PFSK-1 (cell line): ENCODE measurements around the gene CTTNBP2.

Experiments used
- FOXP2 ChIP-seq: optimal IDR thresholded peaks from 2 replicates; pipeline ENCODE3; 2011; ENCODE audit warnings: borderline replicate concordance, control low read depth, inconsistent platforms; ENCODE audit not compliant: insufficient read depth; ENCODE audit errors: extremely low read length, extremely low read depth
- POLR2AphosphoS5 ChIP-seq: IDR thresholded peaks from 2 replicates; pipeline ENCODE4 v1.6.1; 2012; ENCODE audit warnings: low read depth, mild to moderate bottlenecking, control low read depth, low read length, moderate library complexity
- REST ChIP-seq, 2 experiments: IDR thresholded peaks; 2 replicates each; pipeline versions ENCODE4 v1.6.1 to v1.8.0; 2011 to 2012; ENCODE audit warnings: low read depth in 2 of 2, low read length in 2 of 2, control low read depth in 1 of 2, inconsistent platforms in 1 of 2, mild to moderate bottlenecking in 1 of 2, moderate library complexity in 1 of 2; ENCODE audit not compliant: insufficient read depth in 1 of 2
- SIN3A ChIP-seq: IDR thresholded peaks from 2 replicates; pipeline ENCODE4 v1.6.1; 2012; ENCODE audit warnings: mild to moderate bottlenecking, low read length, moderate library complexity, borderline replicate concordance; ENCODE audit not compliant: insufficient read depth
- TAF1 ChIP-seq: IDR thresholded peaks from 2 replicates; pipeline ENCODE4 v1.6.1; 2012; ENCODE audit warnings: low read length, control low read depth, borderline replicate concordance; ENCODE audit not compliant: insufficient read depth

Gene CTTNBP2

DNA sequence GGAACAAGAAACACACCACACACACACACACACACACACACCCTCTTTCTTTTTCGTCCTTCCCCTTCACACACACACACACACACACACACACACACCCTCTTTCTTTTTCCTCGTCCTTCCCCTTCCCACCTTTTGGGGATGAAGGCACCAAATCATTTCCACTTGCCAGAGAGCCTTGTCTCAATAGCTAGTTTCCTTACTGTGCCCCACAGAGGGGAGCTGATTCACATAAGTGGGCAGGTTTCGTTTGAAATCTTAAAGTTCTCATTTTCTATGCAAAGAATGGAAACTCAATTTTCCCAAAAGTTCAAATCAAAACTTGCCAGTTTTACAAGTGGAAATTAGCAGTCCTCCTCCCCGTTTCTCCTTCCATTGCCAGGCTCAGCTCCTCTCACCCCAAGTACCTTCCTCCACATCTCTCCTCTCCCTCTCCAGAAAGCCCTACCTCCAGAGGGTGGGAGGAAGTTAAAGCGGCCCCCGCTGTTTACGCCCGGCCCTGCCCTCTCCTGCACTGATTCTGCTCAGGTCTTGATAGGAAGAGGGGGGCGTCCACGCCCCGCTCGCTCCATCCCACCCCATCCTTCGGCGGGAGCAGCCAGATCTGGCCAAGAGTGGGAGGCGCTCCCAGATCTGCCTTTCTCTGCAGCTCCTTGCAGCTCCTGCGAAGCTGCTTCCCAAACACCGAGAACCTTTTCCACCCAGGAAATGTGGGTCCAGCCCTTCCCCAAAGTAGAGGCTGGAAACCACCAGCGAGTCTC is 1.3 kb downstream of the CTTNBP2 start:
- TF ChIP-seq REST (IDR thresholded peaks at IDR 0.05; ENCODE audit: insufficient read depth in 1 of 2, low read depth in 2 of 2, low read length in 2 of 2) (no peak), POLR2AphosphoS5 (no peak), FOXP2 (no peak), SIN3A (no peak), TAF1 (no peak)

GRCh38 chr7:117871401-117871777 is 1.9 kb downstream of the CTTNBP2 start:
- TF ChIP-seq REST (IDR thresholded peaks at IDR 0.05; ENCODE audit: insufficient read depth in 1 of 2, low read depth in 2 of 2, low read length in 2 of 2) (no peak), FOXP2 (no peak), POLR2AphosphoS5 (no peak), SIN3A (no peak), TAF1 (no peak)

DNA sequence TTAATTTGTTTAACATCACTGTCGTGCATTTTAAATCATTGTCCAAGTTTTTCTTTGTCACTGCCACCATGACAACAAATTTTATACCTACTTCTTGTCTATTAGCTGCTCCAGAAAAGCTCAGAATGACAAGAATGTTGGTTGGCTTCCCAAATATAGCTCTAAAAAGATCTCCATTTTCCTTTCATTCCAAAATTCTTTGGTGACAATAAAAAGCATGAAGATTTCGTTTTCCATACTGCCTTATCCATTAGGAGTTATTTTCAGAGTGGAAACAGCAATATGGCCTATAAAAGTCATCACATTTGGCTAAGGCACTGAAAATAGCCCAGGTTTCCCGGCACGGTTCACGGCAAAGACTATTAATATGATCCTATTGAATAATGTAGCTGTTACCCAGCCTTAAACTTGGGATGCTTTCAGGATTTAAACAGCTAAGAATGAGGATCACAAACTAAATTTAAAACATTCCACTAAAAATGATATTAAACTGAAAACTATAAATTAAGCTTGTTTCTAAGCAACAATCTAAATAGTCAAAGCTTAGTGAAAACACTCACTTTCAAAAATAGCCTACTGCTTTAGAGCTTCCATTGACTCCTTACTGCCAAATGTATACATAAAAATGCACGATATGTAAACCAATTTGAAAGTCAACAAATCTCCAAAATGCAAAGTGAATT is 2.7 kb downstream of the CTTNBP2 start:
- TF ChIP-seq POLR2AphosphoS5 = no peak
- TF ChIP-seq TAF1 = no peak
- no peak for TF ChIP-seq FOXP2
- TF ChIP-seq REST (IDR thresholded peaks at IDR 0.05; ENCODE audit: insufficient read depth in 1 of 2, low read depth in 2 of 2, low read length in 2 of 2) = no peak
- no peak for TF ChIP-seq SIN3A

DNA sequence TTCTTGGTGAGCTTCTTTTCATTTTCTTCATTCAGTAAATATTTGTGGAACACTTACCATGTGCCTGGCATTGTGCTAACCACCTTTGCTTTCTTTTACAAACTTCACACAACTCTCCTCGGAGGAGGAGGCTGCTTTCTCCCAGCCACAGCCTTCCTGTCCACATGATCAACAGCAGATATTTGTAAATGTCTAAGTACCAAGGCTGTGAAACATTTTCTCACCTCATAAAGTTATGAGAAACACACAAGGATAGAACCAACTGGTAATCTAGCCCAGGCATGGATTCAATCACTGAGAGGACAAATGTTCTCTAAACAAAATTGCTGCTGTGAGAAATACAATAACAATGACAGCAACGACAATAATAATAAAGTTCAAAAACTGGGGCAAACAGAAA is 3.9 kb downstream of the CTTNBP2 start:
- no peak for TF ChIP-seq FOXP2
- no peak for TF ChIP-seq REST (IDR thresholded peaks at IDR 0.05; ENCODE audit: insufficient read depth in 1 of 2, low read depth in 2 of 2, low read length in 2 of 2)
- no peak for TF ChIP-seq TAF1
- TF ChIP-seq POLR2AphosphoS5 = no peak
- no peak for TF ChIP-seq SIN3A
